H1 (cell line): Measurements from ENCODE around the gene QSOX2. TPM values are rescaled to one million over a fixed set of nuclear protein-coding genes. Genes with fewer than 3 reads are reported as not detected.

Source experiments
- CBX5 ChIP-seq: fragments of 300-800, 300-1000 bp; sonication (generic); IDR thresholded peaks from 2 replicates; pipeline ENCODE4 v1.7.1; 2016; ENCODE audit warnings: antibody characterized with exemption, low read length, low read depth
- CBX8 ChIP-seq: fragments of 300-800, 300-1000 bp; sonication (generic); IDR thresholded peaks from 2 replicates; pipeline ENCODE4 v1.7.1; 2016; ENCODE audit warnings: low read depth, low read length, borderline replicate concordance
- CEBPB ChIP-seq: IDR thresholded peaks from 2 replicates; pipeline ENCODE4 v1.6.1; 2012; ENCODE audit warnings: low read depth, low read length
- CHD1 ChIP-seq: IDR thresholded peaks from 2 replicates; pipeline ENCODE4 v1.6.1; 2012; ENCODE audit warnings: low read depth, low read length, improper control_type of control experiment
- CREB1 ChIP-seq: IDR thresholded peaks from 2 replicates; pipeline ENCODE4 v1.6.1; 2012; ENCODE audit warnings: inconsistent platforms
- CTBP2 ChIP-seq: IDR thresholded peaks from 2 replicates; pipeline ENCODE4 v1.7.0; 2011; ENCODE audit warnings: borderline replicate concordance, mild to moderate bottlenecking, moderate library complexity, mixed read lengths, low read length; ENCODE audit not compliant: insufficient read depth, insufficient read length
- EP300 ChIP-seq, 2 experiments: IDR thresholded peaks; 1 replicate in 1 of 2; 2 replicates in 1 of 2; pipeline ENCODE4 v1.6.1; 2011 to 2012; ENCODE audit warnings: low read depth in 2 of 2, low read length in 2 of 2, mild to moderate bottlenecking in 2 of 2, borderline replicate concordance in 1 of 2, inconsistent platforms in 1 of 2, moderate library complexity in 1 of 2
- FOSL1 ChIP-seq: IDR thresholded peaks from 2 replicates; pipeline ENCODE4 v1.6.1; 2011; ENCODE audit warnings: mild to moderate bottlenecking, low read depth, low read length, moderate library complexity; ENCODE audit not compliant: insufficient read depth
- GABPA ChIP-seq: IDR thresholded peaks from 2 replicates; pipeline ENCODE4 v1.6.1; 2011; ENCODE audit warnings: mild to moderate bottlenecking, low read length, moderate library complexity, borderline replicate concordance; ENCODE audit not compliant: insufficient read depth
- JUN ChIP-seq: IDR thresholded peaks from 2 replicates; pipeline ENCODE4 v1.6.1; 2011; ENCODE audit warnings: low read depth, mild to moderate bottlenecking, improper control_type of control experiment, low read length
- JUND ChIP-seq: IDR thresholded peaks from 2 replicates; pipeline ENCODE4 v1.6.1; 2011; ENCODE audit warnings: mild to moderate bottlenecking, improper control_type of control experiment, low read length
- PHF8 ChIP-seq: fragments of 200-600 bp; sonication (generic); conservative IDR thresholded peaks from 2 replicates; pipeline ENCODE4 v1.7.1; 2012; ENCODE audit warnings: low read depth, mild to moderate bottlenecking, inconsistent platforms, low read length, moderate library complexity
- RXRA ChIP-seq: IDR thresholded peaks from 2 replicates; pipeline ENCODE4 v1.6.1; 2011; ENCODE audit warnings: low read depth, mild to moderate bottlenecking, low read length, moderate library complexity; ENCODE audit not compliant: insufficient read depth
- SAP30 ChIP-seq: fragments of 300-600 bp; sonication (generic); IDR thresholded peaks from 2 replicates; pipeline ENCODE4 v1.7.1; 2012; ENCODE audit warnings: low read length, moderate library complexity, mild to moderate bottlenecking, inconsistent platforms; ENCODE audit not compliant: insufficient read depth, insufficient replicate concordance
- SIN3A ChIP-seq, 2 experiments: IDR thresholded peaks in 1 of 2; conservative IDR thresholded peaks in 1 of 2; 2 replicates each; pipeline ENCODE4 v1.6.1; 2011 to 2012; ENCODE audit warnings: low read length in 2 of 2, improper control_type of control experiment in 1 of 2, low read depth in 1 of 2, mild to moderate bottlenecking in 1 of 2
- SIRT6 ChIP-seq: IDR thresholded peaks from one replicate; pipeline ENCODE4 v1.7.1; 2012; ENCODE audit warnings: low read length, inconsistent platforms
- TBP ChIP-seq: IDR thresholded peaks from 2 replicates; pipeline ENCODE4 v1.6.1; 2011; ENCODE audit warnings: low read depth, low read length, improper control_type of control experiment
- TEAD4 ChIP-seq: IDR thresholded peaks from 2 replicates; pipeline ENCODE4 v1.6.1; 2012; ENCODE audit warnings: low read depth, low read length, inconsistent platforms, mixed read lengths
- polyA plus RNA-seq, 7 experiments: library from polyadenylated mRNA; depleted of rRNA in 3 of 7; stranded (reverse) in 5 of 7; unstranded in 2 of 7; fragments of >200 nt in 5 of 7; fragments of 200-250 nt in 2 of 7; gene quantifications; 1 replicate in 5 of 7; 2 replicates in 1 of 7; 4 replicates in 1 of 7; pipeline versions ENCODE4 v1.2.1 to v1.2.3, GENCODE V29; 2011 to 2013; ENCODE audit warnings: missing spikeins in 2 of 7, mixed read lengths in 2 of 7
- total RNA-seq: library from RNA; stranded (reverse); fragmentation: NEBNext Ultra II Directional; extraction: Animal tissue kit (Norgen Biotek cat#: 25700); gene quantifications from 2 replicates; pipeline ENCODE4 v1.2.1, GENCODE V29; 2021
- TF ChIP-seq, protein P1 (sequence below): IDR thresholded peaks from 2 replicates; pipeline ENCODE4 v1.6.1; 2012; ENCODE audit warnings: inconsistent platforms
- TF ChIP-seq, protein P2 (sequence below), 3 experiments: IDR thresholded peaks; 1 replicate in 2 of 3; 2 replicates in 1 of 3; pipeline versions ENCODE4 v1.5.1 to v1.6.1; 2011; ENCODE audit warnings: low read length in 3 of 3, mild to moderate bottlenecking in 3 of 3, inconsistent platforms in 2 of 3, low read depth in 1 of 3, moderate library complexity in 1 of 3; ENCODE audit not compliant: insufficient read depth in 1 of 3; ENCODE audit errors: control extremely low read depth in 1 of 3

The QSOX2 gene
- total and polyA plus RNA-seq, 2 of the 8 experiments (the other 6 are each of a cell fraction or from before 2014, with no cell fraction given), result 18.0 to 28.6 TPM

DNA sequence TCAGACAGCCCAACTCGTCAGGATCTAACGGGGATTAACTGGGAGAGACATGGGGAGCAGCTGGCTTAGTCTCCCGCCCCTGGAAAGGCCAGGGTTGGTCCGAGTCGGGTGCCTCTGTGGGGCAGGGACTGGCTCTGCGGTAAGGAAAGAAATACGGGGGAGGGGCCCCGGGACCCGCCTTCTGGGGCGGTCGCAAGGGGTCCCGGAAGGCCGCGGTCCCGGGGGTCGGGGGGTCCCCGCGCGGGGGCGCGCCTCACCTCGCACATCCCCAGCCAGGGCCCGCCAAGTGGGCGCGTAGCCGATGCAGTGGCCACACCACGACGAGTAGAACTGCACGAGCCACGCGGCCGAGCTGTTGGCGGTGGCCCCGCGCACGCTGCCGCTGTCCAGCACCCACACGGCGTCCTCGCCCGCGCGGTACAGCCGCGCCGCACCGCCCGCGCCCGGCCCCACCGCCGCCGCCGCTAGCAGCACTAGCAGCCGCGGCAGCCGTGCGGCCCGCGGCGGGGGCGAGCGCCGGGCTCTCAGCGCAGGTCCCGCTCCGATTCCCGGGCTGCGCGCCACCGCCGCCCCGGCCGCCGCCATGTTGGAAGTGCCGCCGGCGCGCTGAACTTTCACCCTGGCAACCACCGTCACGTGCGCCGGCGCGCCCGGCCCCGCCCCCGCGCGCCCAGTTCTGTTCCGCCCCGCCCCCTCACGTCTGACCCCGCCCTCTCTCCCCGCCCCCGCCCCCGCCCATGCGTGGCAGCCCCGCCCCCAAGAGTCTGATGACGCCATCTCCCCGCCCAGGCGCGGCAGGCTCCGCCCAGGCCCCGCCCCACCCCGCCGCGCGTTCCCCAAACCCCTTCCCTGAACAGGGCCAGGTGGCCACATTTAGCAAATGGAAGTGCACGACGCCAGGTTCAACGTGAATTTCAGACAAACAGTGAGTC lies at the start of gene QSOX2 (continued):
- TF ChIP-seq GABPA (no peak), CBX5 (no peak), CTBP2 (no peak), SIRT6 (no peak), CREB1 (no peak; the same call in 1 of the 2 replicates), PHF8 (peak; percentile 70), CEBPB (no peak), TBP (peak; percentile 33; the same call in 1 of the 2 replicates), SAP30 (peak; percentile 83), SIN3A (conservative IDR thresholded peaks at IDR 0.05 in 1 of 2, IDR thresholded peaks at IDR 0.05 in 1 of 2; ENCODE audit: low read depth in 1 of 2, low read length in 2 of 2) (peak; percentile 70 to 87; a peak in 2 of 4 replicates), JUND (no peak), CHD1 (no peak), EP300 (IDR thresholded peaks at IDR 0.05; ENCODE audit: borderline replicate concordance in 1 of 2, low read depth in 2 of 2, low read length in 2 of 2) (no peak), FOSL1 (no peak), JUN (no peak), TEAD4 (no peak), RXRA (no peak), CBX8 (no peak)
- TF ChIP-seq, protein P1, sequence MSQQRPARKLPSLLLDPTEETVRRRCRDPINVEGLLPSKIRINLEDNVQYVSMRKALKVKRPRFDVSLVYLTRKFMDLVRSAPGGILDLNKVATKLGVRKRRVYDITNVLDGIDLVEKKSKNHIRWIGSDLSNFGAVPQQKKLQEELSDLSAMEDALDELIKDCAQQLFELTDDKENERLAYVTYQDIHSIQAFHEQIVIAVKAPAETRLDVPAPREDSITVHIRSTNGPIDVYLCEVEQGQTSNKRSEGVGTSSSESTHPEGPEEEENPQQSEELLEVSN, result peak; percentile 85
- TF ChIP-seq, protein P2, sequence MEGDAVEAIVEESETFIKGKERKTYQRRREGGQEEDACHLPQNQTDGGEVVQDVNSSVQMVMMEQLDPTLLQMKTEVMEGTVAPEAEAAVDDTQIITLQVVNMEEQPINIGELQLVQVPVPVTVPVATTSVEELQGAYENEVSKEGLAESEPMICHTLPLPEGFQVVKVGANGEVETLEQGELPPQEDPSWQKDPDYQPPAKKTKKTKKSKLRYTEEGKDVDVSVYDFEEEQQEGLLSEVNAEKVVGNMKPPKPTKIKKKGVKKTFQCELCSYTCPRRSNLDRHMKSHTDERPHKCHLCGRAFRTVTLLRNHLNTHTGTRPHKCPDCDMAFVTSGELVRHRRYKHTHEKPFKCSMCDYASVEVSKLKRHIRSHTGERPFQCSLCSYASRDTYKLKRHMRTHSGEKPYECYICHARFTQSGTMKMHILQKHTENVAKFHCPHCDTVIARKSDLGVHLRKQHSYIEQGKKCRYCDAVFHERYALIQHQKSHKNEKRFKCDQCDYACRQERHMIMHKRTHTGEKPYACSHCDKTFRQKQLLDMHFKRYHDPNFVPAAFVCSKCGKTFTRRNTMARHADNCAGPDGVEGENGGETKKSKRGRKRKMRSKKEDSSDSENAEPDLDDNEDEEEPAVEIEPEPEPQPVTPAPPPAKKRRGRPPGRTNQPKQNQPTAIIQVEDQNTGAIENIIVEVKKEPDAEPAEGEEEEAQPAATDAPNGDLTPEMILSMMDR (IDR thresholded peaks at IDR 0.05; ENCODE audit: control extremely low read depth in 1 of 3, insufficient read depth in 1 of 3, low read depth in 1 of 3, low read length in 3 of 3), result no peak
